Loucy (cell line): ENCODE data around the gene C20orf202.

ENCODE experiments used
- H2AFZ ChIP-seq: fragments of 200-600 bp; sonication (generic); 2 replicates; pipeline ENCODE4 v1.6.0; 2016; ENCODE audit warnings: antibody characterized with exemption, mild to moderate bottlenecking, low read length, moderate library complexity
- H3F3A ChIP-seq: fragments of 200-600 bp; 2 replicates; pipeline ENCODE4 v1.6.0; 2016; ENCODE audit warnings: antibody characterized with exemption, low read depth, mild to moderate bottlenecking
- H3K27me3 ChIP-seq: fragments of 200-600 bp; sonication (generic); 2 replicates; pipeline ENCODE4 v1.6.1; 2014; ENCODE audit warnings: low read length, mild to moderate bottlenecking; ENCODE audit not compliant: insufficient read depth, poor library complexity, severe bottlenecking
- H3K36me3 ChIP-seq: fragments of 200-600 bp; sonication (generic); 2 replicates; pipeline ENCODE4 v1.6.1; 2016; ENCODE audit warnings: low read length; ENCODE audit not compliant: insufficient read depth
- H3K4me1 ChIP-seq: fragments of 200-600 bp; sonication (generic); 2 replicates; pipeline ENCODE4 v1.5.1; 2014; ENCODE audit warnings: low read length, mild to moderate bottlenecking; ENCODE audit not compliant: insufficient read depth, poor library complexity, severe bottlenecking
- H3K4me2 ChIP-seq: fragments of 200-600 bp; sonication (generic); 2 replicates; pipeline ENCODE4 v1.6.0; 2014; ENCODE audit warnings: antibody characterized with exemption, low read length, low read depth, mild to moderate bottlenecking; ENCODE audit not compliant: poor library complexity, severe bottlenecking
- H3K4me3 ChIP-seq: fragments of 200-600 bp; sonication (generic); 2 replicates; pipeline ENCODE4 v1.5.1; 2014; ENCODE audit warnings: low read length, mild to moderate bottlenecking, mixed read lengths; ENCODE audit not compliant: poor library complexity, severe bottlenecking
- H3K79me2 ChIP-seq: fragments of 200-600 bp; sonication (generic); 2 replicates; pipeline ENCODE4 v1.6.1; 2014; ENCODE audit warnings: low read length; ENCODE audit not compliant: insufficient read depth
- H3K9ac ChIP-seq: fragments of 200-600 bp; sonication (generic); 2 replicates; pipeline ENCODE4 v1.6.0; 2014; ENCODE audit warnings: mild to moderate bottlenecking, low read depth, low read length, moderate library complexity; ENCODE audit not compliant: poor library complexity, severe bottlenecking
- H3K9me2 ChIP-seq: fragments of 200-600 bp; sonication (generic); replicated peaks from 2 replicates; pipeline ENCODE4 v1.6.1; 2016; ENCODE audit warnings: low read depth, low read length, mixed read lengths
- H3K9me3 ChIP-seq: fragments of 200-600 bp; sonication (generic); 2 replicates; pipeline ENCODE4 v1.6.1; 2014; ENCODE audit warnings: mild to moderate bottlenecking, antibody characterized with exemption, low read length, low read depth; ENCODE audit not compliant: insufficient read depth
- H4K20me1 ChIP-seq: fragments of 200-600 bp; sonication (generic); 2 replicates; pipeline ENCODE4 v1.6.0; 2014; ENCODE audit warnings: antibody characterized with exemption, low read length, mild to moderate bottlenecking; ENCODE audit not compliant: insufficient read depth, poor library complexity, severe bottlenecking
- CTCF ChIP-seq: fragments of 200-600 bp; sonication (generic); conservative IDR thresholded peaks from 2 replicates; pipeline ENCODE4 v1.5.1; 2014; ENCODE audit warnings: mild to moderate bottlenecking, antibody characterized with exemption, low read length
- EZH2phosphoT487 ChIP-seq: fragments of 200-600 bp; IDR thresholded peaks from 2 replicates; pipeline ENCODE4 v1.6.1; 2018; ENCODE audit warnings: antibody characterized with exemption, mild to moderate bottlenecking, moderate library complexity, borderline replicate concordance

The C20orf202 gene

GRCh38 chr20:1241456-1241855, 38.2 kb downstream of the C20orf202 start:
- Histone ChIP-seq H3F3A (no peaks in the 10 kb centered on the region), H3K4me1 (no peaks in the 10 kb centered on the region), H3K9ac (no peak overlapping the region), H3K9me2 (no peaks in the 10 kb centered on the region), H3K79me2 (no peaks in the 10 kb centered on the region), H3K27me3 (no peaks in the 10 kb centered on the region), H4K20me1 (no peaks in the 10 kb centered on the region), H3K4me3 (no peak overlapping the region), H2AFZ (no peak overlapping the region), H3K36me3 (no peaks in the 10 kb centered on the region), H3K4me2 (no peak overlapping the region), H3K9me3 (no peaks in the 10 kb centered on the region)
- TF ChIP-seq CTCF (no peak), EZH2phosphoT487 (no peak)

- Histone ChIP-seq H3K4me3 (no peak overlapping the region), H3K9me3 (no peaks in the 10 kb centered on the region), H3K9ac (no peak overlapping the region), H3F3A (no peaks in the 10 kb centered on the region), H3K4me2 (no peak overlapping the region), H3K36me3 (no peaks in the 10 kb centered on the region), H3K27me3 (no peaks in the 10 kb centered on the region), H4K20me1 (no peaks in the 10 kb centered on the region), H3K9me2 (no peaks in the 10 kb centered on the region), H3K79me2 (no peaks in the 10 kb centered on the region), H3K4me1 (no peaks in the 10 kb centered on the region), H2AFZ (no peak overlapping the region)
- TF ChIP-seq EZH2phosphoT487 (no peak), CTCF (no peak)
These were observed 38.8 kb downstream of the C20orf202 start for GRCh38 chr20:1242099-1242498.

- no peaks in the 10 kb centered on the region for H3K4me1 ChIP-seq
- no peak overlapping the region for H2AFZ ChIP-seq
- no peaks in the 10 kb centered on the region for H3K79me2 ChIP-seq
- no peaks in the 10 kb centered on the region for H3K27me3 ChIP-seq
- TF ChIP-seq CTCF (no peak), EZH2phosphoT487 (no peak)
- no peaks in the 10 kb centered on the region for H3K9me3 ChIP-seq
- no peak overlapping the region for H3K9ac ChIP-seq
- H4K20me1 ChIP-seq: no peaks in the 10 kb centered on the region
- no peaks in the 10 kb centered on the region for H3K36me3 ChIP-seq
- H3K4me2 ChIP-seq: no peak overlapping the region
- no peaks in the 10 kb centered on the region for H3F3A ChIP-seq
- no peaks in the 10 kb centered on the region for H3K9me2 ChIP-seq
- no peak overlapping the region for H3K4me3 ChIP-seq
These were observed 39.3 kb downstream of the C20orf202 start for GRCh38 chr20:1242530-1242929.
